GM12873 (cell line): Measurements from ENCODE around the gene CACNA1A.

ENCODE experiments used
- CTCF ChIP-seq: IDR thresholded peaks from 2 replicates; pipeline ENCODE4 v1.5.1; 2012; ENCODE audit warnings: low read depth, mild to moderate bottlenecking, moderate library complexity, low read length, control low read depth; ENCODE audit not compliant: insufficient read depth; ENCODE audit errors: missing control alignments

Gene CACNA1A

DNA sequence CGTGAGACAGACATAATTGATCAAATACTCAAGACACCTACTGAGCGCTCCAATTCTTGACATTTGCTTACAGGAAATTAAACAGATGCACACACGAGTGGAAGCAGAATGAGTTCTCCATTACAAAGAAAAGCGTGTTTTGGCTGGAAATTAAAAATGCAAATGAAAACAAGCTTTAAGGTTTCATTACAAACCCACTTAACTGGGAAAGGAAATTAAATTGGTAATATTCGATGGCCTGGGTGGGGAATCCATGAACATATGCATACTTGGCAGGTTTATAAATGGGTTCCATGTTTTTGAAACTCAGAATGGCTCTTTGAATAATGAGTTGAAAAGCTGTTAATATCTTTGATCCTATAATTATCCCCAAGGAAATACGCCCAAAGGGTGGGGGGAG, 178.0 kb downstream of the CACNA1A start:
- no peak for TF ChIP-seq CTCF

DNA sequence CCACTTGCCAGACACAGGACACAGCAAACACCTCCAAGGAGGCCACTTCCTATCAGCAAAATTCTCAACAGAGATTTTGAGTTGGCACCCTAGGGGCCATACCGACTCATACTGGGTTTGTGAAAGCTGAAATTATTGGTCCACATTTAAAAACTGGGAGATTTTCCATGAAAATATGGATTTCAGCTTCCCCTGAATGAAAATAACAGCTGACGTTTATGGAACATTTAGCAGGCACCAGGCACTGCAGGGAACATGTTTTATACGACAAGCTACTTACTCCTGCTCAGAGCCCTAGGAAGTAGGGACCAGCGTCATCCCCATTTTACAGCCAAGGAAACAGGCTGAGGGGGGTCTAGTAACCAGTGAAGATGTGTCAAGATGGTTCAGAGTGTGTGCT, 186.8 kb downstream of the CACNA1A start:
- no peak for TF ChIP-seq CTCF

GRCh38 chr19:13318190-13318589, 188.1 kb downstream of the CACNA1A start:
- TF ChIP-seq CTCF: no peak

DNA sequence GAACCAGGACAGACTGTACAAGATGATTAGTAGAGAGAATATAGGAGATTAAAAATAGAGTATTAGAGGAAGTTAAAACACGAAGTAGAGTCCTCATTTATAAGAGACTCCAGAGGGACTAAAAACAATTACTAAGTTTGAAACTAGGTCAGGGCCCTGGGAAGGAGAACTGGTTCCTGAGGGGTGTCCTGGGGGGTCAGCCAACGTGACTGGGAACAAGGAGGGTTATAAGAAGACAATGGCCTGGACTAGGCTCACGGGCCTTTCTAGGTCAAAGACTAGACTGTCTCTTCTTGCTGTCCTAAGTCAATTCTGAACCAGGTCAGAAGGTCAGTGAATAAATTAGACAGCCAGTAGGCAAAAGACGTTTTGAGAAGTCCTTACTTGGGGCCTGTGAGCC, 190.8 kb downstream of the CACNA1A start:
- no peak for TF ChIP-seq CTCF

GRCh38 chr19:13314761-13315160, 191.5 kb downstream of the CACNA1A start:
- no peak for TF ChIP-seq CTCF

DNA sequence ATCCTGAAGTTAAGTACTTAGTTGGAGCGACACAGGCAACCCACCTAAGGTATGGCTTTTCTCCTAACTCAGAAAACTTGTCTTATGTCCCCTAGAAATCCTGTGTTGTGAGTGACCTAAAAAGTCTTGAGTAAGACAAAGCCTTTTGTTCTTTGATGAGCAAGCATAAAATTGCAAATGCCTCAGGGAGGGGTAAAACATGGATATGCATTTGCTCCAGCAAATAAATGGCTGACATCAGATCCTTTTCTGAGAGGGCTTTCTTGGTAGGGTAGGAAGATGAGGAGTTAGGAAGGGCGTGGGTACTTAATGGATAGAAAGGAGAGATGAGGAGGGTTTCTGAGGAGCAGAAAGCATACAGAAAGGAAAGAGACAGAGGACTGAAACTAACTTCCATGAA, 192.4 kb downstream of the CACNA1A start:
- TF ChIP-seq CTCF: no peak

GRCh38 chr19:13309864-13310263, 196.4 kb downstream of the CACNA1A start:
- no peak for TF ChIP-seq CTCF
